ENCODE measurements around the gene PCNX1. TPM values are rescaled to one million over a fixed set of nuclear protein-coding genes. Genes with fewer than 3 reads are reported as not detected.

PCNX1 gene
- total and polyA plus RNA-seq, 4 donors = 5.7 to 41.2 (median 18.2) TPM

GRCh38 chr14:71011479-71011878 lies 104.2 kb downstream of the PCNX1 start:
- WGBS = 94% methylated on average over 1 of the region's 1 CpG
- TF ChIP-seq REST (IDR thresholded peaks at IDR 0.05) (no peak), MAX (IDR thresholded peaks at IDR 0.05) (no peak), ATF3 (IDR thresholded peaks at IDR 0.05) (no peak), SP1 (IDR thresholded peaks at IDR 0.05) (no peak), RAD21 (IDR thresholded peaks at IDR 0.05) (no peak), EGR1 (IDR thresholded peaks at IDR 0.05; ENCODE audit: low read depth in 2 of 2) (no peak), JUND (IDR thresholded peaks at IDR 0.05) (no peak), FOXA2 (IDR thresholded peaks at IDR 0.05) (no peak), ZBTB33 (IDR thresholded peaks at IDR 0.05) (no peak)
- Histone ChIP-seq H3K36me3 (ENCODE audit: control insufficient read depth in 4 of 4, insufficient read depth in 3 of 4, low read depth in 1 of 4, low read length in 3 of 4) (peaks cover 0 to 4% (median 1%) of the 10 kb centered on the region in 4 donors), H3K27me3 (ENCODE audit: control insufficient read depth in 4 of 4, insufficient read depth in 4 of 4, low read length in 3 of 4) (no peaks in the 10 kb centered on the region), H3K9ac (ENCODE audit: low read depth in 1 of 2, low read length in 2 of 2) (no peak overlapping the region), H3K9me3 (ENCODE audit: control insufficient read depth in 4 of 4, low read length in 3 of 4) (no peaks in the 10 kb centered on the region), H3K4me3 (ENCODE audit: low read depth in 1 of 3, low read length in 3 of 3) (no peak overlapping the region), H3K4me1 (ENCODE audit: control insufficient read depth in 4 of 4, insufficient read depth in 4 of 4, low read length in 3 of 4) (peaks cover 0 to 5% (median 2%) of the 10 kb centered on the region in 4 donors), H3K27ac (ENCODE audit: low read depth in 1 of 2, low read length in 2 of 2) (no peak overlapping the region)
- DNase-seq (ENCODE audit: low spot score) = no peak

- no peak overlapping the region for H3K4me3 ChIP-seq (ENCODE audit: low read depth in 1 of 3, low read length in 3 of 3)
- TF ChIP-seq RXRA (IDR thresholded peaks at IDR 0.05) (peak in 1 of 2 donors; percentile 45), JUND (IDR thresholded peaks at IDR 0.05) (no peak), SP1 (IDR thresholded peaks at IDR 0.05) (peak; percentile 34), HNF4A (conservative IDR thresholded peaks at IDR 0.05) (peak in 1 of 2 donors; percentile 63)
- no peaks in the 10 kb centered on the region for H3K9me3 ChIP-seq (ENCODE audit: control insufficient read depth in 4 of 4, low read length in 3 of 4)
- no peaks in the 10 kb centered on the region for H3K27me3 ChIP-seq (ENCODE audit: control insufficient read depth in 4 of 4, insufficient read depth in 4 of 4, low read length in 3 of 4)
- 37% methylated on average over 4 of the region's 4 CpGs for WGBS
- H3K36me3 ChIP-seq (ENCODE audit: control insufficient read depth in 4 of 4, insufficient read depth in 3 of 4, low read depth in 1 of 4, low read length in 3 of 4) = peaks cover 0 to 7% (median 1%) of the 10 kb centered on the region in 4 donors
- H3K27ac ChIP-seq (ENCODE audit: low read depth in 1 of 2, low read length in 2 of 2) = no peak overlapping the region
- DNase-seq (ENCODE audit: low spot score) = no peak
- H3K4me1 ChIP-seq (ENCODE audit: control insufficient read depth in 4 of 4, insufficient read depth in 4 of 4, low read length in 3 of 4) = peaks cover 0 to 5% (median 2%) of the 10 kb centered on the region in 4 donors
- H3K9ac ChIP-seq (ENCODE audit: low read depth in 1 of 2, low read length in 2 of 2) = no peak overlapping the region
These were observed 105.6 kb downstream of the PCNX1 start for GRCh38 chr14:71012888-71013287.

GRCh38 chr14:71013551-71014192 lies 106.4 kb downstream of the PCNX1 start:
- Histone ChIP-seq H3K27me3 (ENCODE audit: control insufficient read depth in 4 of 4, insufficient read depth in 4 of 4, low read length in 3 of 4) (no peaks in the 10 kb centered on the region), H3K36me3 (ENCODE audit: control insufficient read depth in 4 of 4, insufficient read depth in 3 of 4, low read depth in 1 of 4, low read length in 3 of 4) (peaks cover 0 to 8% (median 1%) of the 10 kb centered on the region in 4 donors), H3K4me1 (ENCODE audit: control insufficient read depth in 4 of 4, insufficient read depth in 4 of 4, low read length in 3 of 4) (peaks cover 0 to 5% (median 2%) of the 10 kb centered on the region in 4 donors), H3K9ac (ENCODE audit: low read depth in 1 of 2, low read length in 2 of 2) (no peak overlapping the region), H3K4me3 (ENCODE audit: low read depth in 1 of 3, low read length in 3 of 3) (no peak overlapping the region), H3K27ac (ENCODE audit: low read depth in 1 of 2, low read length in 2 of 2) (no peak overlapping the region), H3K9me3 (ENCODE audit: control insufficient read depth in 4 of 4, low read length in 3 of 4) (no peaks in the 10 kb centered on the region)
- WGBS = 85% methylated on average over 1 of the region's 1 CpG
- DNase-seq (ENCODE audit: low spot score) = no peak
- TF ChIP-seq MAX (IDR thresholded peaks at IDR 0.05) (no peak), NR2F2 (IDR thresholded peaks at IDR 0.05) (no peak), RXRA (IDR thresholded peaks at IDR 0.05) (no peak), HNF4G (IDR thresholded peaks at IDR 0.05) (no peak), TAF1 (conservative IDR thresholded peaks at IDR 0.05) (no peak), FOXA2 (IDR thresholded peaks at IDR 0.05) (no peak), GABPA (IDR thresholded peaks at IDR 0.05 in 1 of 2, conservative IDR thresholded peaks at IDR 0.05 in 1 of 2) (no peak), JUND (IDR thresholded peaks at IDR 0.05) (no peak), HNF4A (conservative IDR thresholded peaks at IDR 0.05) (no peak), YY1 (IDR thresholded peaks at IDR 0.05) (no peak), RAD21 (IDR thresholded peaks at IDR 0.05) (no peak), CTCF (IDR thresholded peaks at IDR 0.05; ENCODE audit: low read depth, low read length, missing input control) (no peak)

Measured in liver (tissue), 9 donors.